ENCODE data around the gene ELMO2.

ELMO2 gene

GRCh38 chr20:46332373-46333160, 73.8 kb downstream of the ELMO2 start (continued):
- TF ChIP-seq, protein P1, sequence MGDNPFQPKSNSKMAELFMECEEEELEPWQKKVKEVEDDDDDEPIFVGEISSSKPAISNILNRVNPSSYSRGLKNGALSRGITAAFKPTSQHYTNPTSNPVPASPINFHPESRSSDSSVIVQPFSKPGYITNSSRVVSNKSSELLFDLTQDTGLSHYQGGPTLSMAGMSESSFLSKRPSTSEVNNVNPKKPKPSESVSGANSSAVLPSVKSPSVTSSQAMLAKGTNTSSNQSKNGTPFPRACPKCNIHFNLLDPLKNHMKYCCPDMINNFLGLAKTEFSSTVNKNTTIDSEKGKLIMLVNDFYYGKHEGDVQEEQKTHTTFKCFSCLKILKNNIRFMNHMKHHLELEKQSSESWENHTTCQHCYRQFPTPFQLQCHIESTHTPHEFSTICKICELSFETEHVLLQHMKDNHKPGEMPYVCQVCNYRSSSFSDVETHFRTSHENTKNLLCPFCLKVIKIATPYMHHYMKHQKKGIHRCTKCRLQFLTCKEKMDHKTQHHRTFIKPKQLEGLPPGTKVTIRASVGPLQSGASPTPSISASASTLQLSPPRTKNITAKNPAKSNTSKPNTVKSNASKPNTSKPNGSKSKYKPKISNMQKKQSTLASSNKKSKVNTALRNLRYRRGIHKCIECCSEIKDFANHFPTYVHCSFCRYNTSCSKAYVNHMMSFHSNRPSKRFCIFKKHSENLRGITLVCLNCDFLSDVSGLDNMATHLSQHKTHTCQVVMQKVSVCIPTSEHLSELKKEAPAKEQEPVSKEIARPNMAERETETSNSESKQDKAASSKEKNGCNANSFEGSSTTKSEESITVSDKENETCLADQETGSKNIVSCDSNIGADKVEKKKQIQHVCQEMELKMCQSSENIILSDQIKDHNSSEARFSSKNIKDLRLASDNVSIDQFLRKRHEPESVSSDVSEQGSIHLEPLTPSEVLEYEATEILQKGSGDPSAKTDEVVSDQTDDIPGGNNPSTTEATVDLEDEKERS (tag by site-specific recombination; IDR thresholded peaks at IDR 0.05) = no peak
- TF ChIP-seq ZNF350 (tag by site-specific recombination; IDR thresholded peaks at IDR 0.05) (no peak), ZNF785 (tag by site-specific recombination; IDR thresholded peaks at IDR 0.05) (no peak), ZNF155 (tag by site-specific recombination; IDR thresholded peaks at IDR 0.05) (no peak), ZNF558 (tag by site-specific recombination; IDR thresholded peaks at IDR 0.05) (no peak), ZNF768 (tag by site-specific recombination; IDR thresholded peaks at IDR 0.05) (no peak), ZNF624 (tag by site-specific recombination; IDR thresholded peaks at IDR 0.05) (no peak), ZNF174 (tag by site-specific recombination; IDR thresholded peaks at IDR 0.05) (no peak), ZNF324 (tag by site-specific recombination; IDR thresholded peaks at IDR 0.05) (no peak), ZIC2 (tag by site-specific recombination; IDR thresholded peaks at IDR 0.05) (peak; percentile 25; the same call in 1 of the 2 replicates), GLIS2 (tag by site-specific recombination; IDR thresholded peaks at IDR 0.05) (no peak), ZNF202 (tag by site-specific recombination; IDR thresholded peaks at IDR 0.05; ENCODE audit: borderline replicate concordance) (no peak), MEIS1 (CRISPR knock-in tag; IDR thresholded peaks at IDR 0.05; ENCODE audit: borderline replicate concordance) (no peak), ZNF561 (tag by site-specific recombination; IDR thresholded peaks at IDR 0.05; ENCODE audit: borderline replicate concordance) (no peak), ZNF138 (tag by site-specific recombination; IDR thresholded peaks at IDR 0.05; ENCODE audit: borderline replicate concordance) (no peak), ZFHX2 (tag by site-specific recombination; conservative IDR thresholded peaks at IDR 0.05) (peak; percentile 94), AEBP2 (tag by site-specific recombination; IDR thresholded peaks at IDR 0.05; ENCODE audit: borderline replicate concordance) (no peak), ZNF214 (tag by site-specific recombination; IDR thresholded peaks at IDR 0.05; ENCODE audit: borderline replicate concordance) (no peak)
- TF ChIP-seq, protein P2, sequence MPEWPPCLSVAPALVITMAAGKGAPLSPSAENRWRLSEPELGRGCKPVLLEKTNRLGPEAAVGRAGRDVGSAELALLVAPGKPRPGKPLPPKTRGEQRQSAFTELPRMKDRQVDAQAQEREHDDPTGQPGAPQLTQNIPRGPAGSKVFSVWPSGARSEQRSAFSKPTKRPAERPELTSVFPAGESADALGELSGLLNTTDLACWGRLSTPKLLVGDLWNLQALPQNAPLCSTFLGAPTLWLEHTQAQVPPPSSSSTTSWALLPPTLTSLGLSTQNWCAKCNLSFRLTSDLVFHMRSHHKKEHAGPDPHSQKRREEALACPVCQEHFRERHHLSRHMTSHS (tag by site-specific recombination; IDR thresholded peaks at IDR 0.05) = no peak
- TF ChIP-seq, protein P3, sequence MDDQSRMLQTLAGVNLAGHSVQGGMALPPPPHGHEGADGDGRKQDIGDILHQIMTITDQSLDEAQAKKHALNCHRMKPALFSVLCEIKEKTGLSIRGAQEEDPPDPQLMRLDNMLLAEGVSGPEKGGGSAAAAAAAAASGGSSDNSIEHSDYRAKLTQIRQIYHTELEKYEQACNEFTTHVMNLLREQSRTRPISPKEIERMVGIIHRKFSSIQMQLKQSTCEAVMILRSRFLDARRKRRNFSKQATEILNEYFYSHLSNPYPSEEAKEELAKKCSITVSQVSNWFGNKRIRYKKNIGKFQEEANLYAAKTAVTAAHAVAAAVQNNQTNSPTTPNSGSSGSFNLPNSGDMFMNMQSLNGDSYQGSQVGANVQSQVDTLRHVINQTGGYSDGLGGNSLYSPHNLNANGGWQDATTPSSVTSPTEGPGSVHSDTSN (CRISPR knock-in tag; IDR thresholded peaks at IDR 0.05) = no peak

Data from HEK293 (cell line).